H9 (cell line): ENCODE results near the gene CCDC187. TPM values are rescaled to one million over a fixed set of nuclear protein-coding genes. Genes with fewer than 3 reads are reported as not detected.

Experiments
- DNase-seq: peaks from one replicate; pipeline ENCODE4 v3.0.0-alpha.2; 2017
- H2AFZ ChIP-seq: one replicate; pipeline ENCODE4 v1.6.1; 2013; ENCODE audit warnings: mild to moderate bottlenecking, low read length, control low read depth, moderate library complexity
- H2AK5ac ChIP-seq: 2 replicates; pipeline ENCODE4 v1.6.1; 2013; ENCODE audit warnings: low read length, control low read depth, mixed read lengths; ENCODE audit not compliant: insufficient read length
- H2BK120ac ChIP-seq: one replicate; pipeline ENCODE4 v1.6.1; 2013; ENCODE audit warnings: low read depth, mild to moderate bottlenecking, low read length, control low read depth, inconsistent platforms; ENCODE audit not compliant: poor library complexity, severe bottlenecking
- H2BK12ac ChIP-seq: 2 replicates; pipeline ENCODE4 v1.6.1; 2013; ENCODE audit warnings: low read length, control low read depth, mixed read lengths, low read depth; ENCODE audit not compliant: insufficient read length
- H2BK15ac ChIP-seq: 2 replicates; pipeline ENCODE4 v1.6.1; 2013; ENCODE audit warnings: low read depth, low read length, control low read depth
- H2BK20ac ChIP-seq: one replicate; pipeline ENCODE4 v1.6.1; 2013; ENCODE audit warnings: low read depth, mild to moderate bottlenecking, low read length, control low read depth, inconsistent platforms; ENCODE audit not compliant: poor library complexity, severe bottlenecking
- H2BK5ac ChIP-seq: 2 replicates; pipeline ENCODE4 v1.6.1; 2013; ENCODE audit warnings: low read length, control low read depth, mixed read lengths; ENCODE audit not compliant: insufficient read length
- H3K14ac ChIP-seq: 2 replicates; pipeline ENCODE4 v1.6.1; 2013; ENCODE audit warnings: low read length, control low read depth; ENCODE audit not compliant: insufficient read depth
- H3K18ac ChIP-seq: 2 replicates; pipeline ENCODE4 v1.6.1; 2013; ENCODE audit warnings: low read depth, mild to moderate bottlenecking, mixed read lengths, low read length, control low read depth; ENCODE audit not compliant: insufficient read length
- H3K23ac ChIP-seq: 2 replicates; pipeline ENCODE4 v1.6.1; 2013; ENCODE audit warnings: low read length, control low read depth, mixed read lengths, low read depth; ENCODE audit not compliant: insufficient read length
- H3K23me2 ChIP-seq: 2 replicates; pipeline ENCODE4 v1.6.1; 2013; ENCODE audit warnings: low read depth, mild to moderate bottlenecking, mixed read lengths, low read length, control low read depth; ENCODE audit not compliant: insufficient read length, poor library complexity, severe bottlenecking
- H3K27ac ChIP-seq: 2 replicates; pipeline ENCODE4 v1.5.1; 2013; ENCODE audit warnings: low read length, control low read depth, mixed read lengths, low read depth; ENCODE audit not compliant: insufficient read length
- H3K27me3 ChIP-seq: 2 replicates; pipeline ENCODE4 v1.6.1; 2013; ENCODE audit warnings: low read length, control low read depth, inconsistent platforms; ENCODE audit not compliant: insufficient read depth
- H3K4ac ChIP-seq: 2 replicates; pipeline ENCODE4 v1.6.1; 2013; ENCODE audit warnings: low read depth, mild to moderate bottlenecking, control low read depth, inconsistent platforms, low read length, moderate library complexity
- H3K4me1 ChIP-seq: 2 replicates; pipeline ENCODE4 v1.6.1; 2013; ENCODE audit warnings: low read length, control low read depth, inconsistent platforms; ENCODE audit not compliant: insufficient read depth
- H3K4me2 ChIP-seq: 2 replicates; pipeline ENCODE4 v1.6.1; 2013; ENCODE audit warnings: low read length, control low read depth, mixed read lengths; ENCODE audit not compliant: insufficient read length, insufficient read depth
- H3K56ac ChIP-seq: 2 replicates; pipeline ENCODE4 v1.6.1; 2013; ENCODE audit warnings: low read depth, mild to moderate bottlenecking, mixed read lengths, low read length, control low read depth; ENCODE audit not compliant: insufficient read length
- H3K79me1 ChIP-seq: 2 replicates; pipeline ENCODE4 v1.6.1; 2013; ENCODE audit warnings: low read depth, mild to moderate bottlenecking, moderate library complexity, low read length, control low read depth, inconsistent platforms; ENCODE audit not compliant: insufficient read depth, poor library complexity, severe bottlenecking
- H3K79me2 ChIP-seq: 2 replicates; pipeline ENCODE4 v1.6.1; 2013; ENCODE audit warnings: low read length, control low read depth, inconsistent platforms; ENCODE audit not compliant: insufficient read depth
- H3K9ac ChIP-seq: 2 replicates; pipeline ENCODE4 v1.6.1; 2013; ENCODE audit warnings: low read length, control low read depth, mixed read lengths; ENCODE audit not compliant: insufficient read length; ENCODE audit errors: extremely low read depth
- H3K9me3 ChIP-seq: one replicate; pipeline ENCODE4 v1.6.1; 2013; ENCODE audit warnings: low read depth, low read length, inconsistent platforms; ENCODE audit not compliant: control insufficient read depth
- H3T11ph ChIP-seq: one replicate; pipeline ENCODE4 v1.6.1; 2013; ENCODE audit warnings: mild to moderate bottlenecking, low read length, control low read depth, inconsistent platforms
- H4K20me1 ChIP-seq: one replicate; pipeline ENCODE4 v1.6.1; 2013; ENCODE audit not compliant: control insufficient read depth, insufficient read length, insufficient read depth
- H4K5ac ChIP-seq: 2 replicates; pipeline ENCODE4 v1.6.1; 2013; ENCODE audit warnings: low read depth, mild to moderate bottlenecking, mixed read lengths, low read length, control low read depth; ENCODE audit not compliant: insufficient read length
- H4K8ac ChIP-seq: replicated peaks from 2 replicates; pipeline ENCODE4 v1.6.1; 2013; ENCODE audit warnings: low read length, control low read depth, mixed read lengths, low read depth; ENCODE audit not compliant: insufficient read length
- H4K91ac ChIP-seq: 2 replicates; pipeline ENCODE4 v1.6.1; 2013; ENCODE audit warnings: low read depth, mild to moderate bottlenecking, moderate library complexity, mixed read lengths, low read length, control low read depth; ENCODE audit not compliant: insufficient read length
- H3K27ac Mint-ChIP-seq, 3 experiments: 2 replicates in 2 of 3; 3 replicates in 1 of 3; pipeline ENCODE4 v1.8.0; 2020 to 2021; ENCODE audit warnings: mixed read lengths in 3 of 3, mild to moderate bottlenecking in 1 of 3, moderate library complexity in 1 of 3
- H3K27me3 Mint-ChIP-seq: 2 replicates; pipeline ENCODE4 v1.8.0; 2021; ENCODE audit warnings: low read depth, mild to moderate bottlenecking, moderate library complexity, mixed read lengths
- H3K36me3 Mint-ChIP-seq, 3 experiments: 2 replicates in 2 of 3; 3 replicates in 1 of 3; pipeline ENCODE4 v1.8.0; 2020 to 2021; ENCODE audit warnings: low read depth in 3 of 3, mixed read lengths in 3 of 3; ENCODE audit not compliant: insufficient read depth in 1 of 3
- H3K4me1 Mint-ChIP-seq, 2 experiments: 2 replicates each; pipeline ENCODE4 v1.8.0; 2020; ENCODE audit warnings: mixed read lengths in 2 of 2
- H3K4me3 Mint-ChIP-seq, 2 experiments: 2 replicates in 1 of 2; 3 replicates in 1 of 2; pipeline ENCODE4 v1.8.0; 2020 to 2021; ENCODE audit warnings: mild to moderate bottlenecking in 2 of 2, mixed read lengths in 2 of 2, moderate library complexity in 1 of 2
- H3K9me3 Mint-ChIP-seq, 2 experiments: 2 replicates in 1 of 2; 3 replicates in 1 of 2; pipeline ENCODE4 v1.8.0; 2020; ENCODE audit warnings: mild to moderate bottlenecking in 2 of 2, mixed read lengths in 2 of 2, moderate library complexity in 1 of 2
- WGBS: extraction: QIAGEN DNeasy Blood & Tissue Kit; methylation state at CpG from one replicate; pipeline ENCODE4 v1.1.7; 2013; ENCODE audit warnings: missing lambda C conversion rate, low lambda C conversion rate, mixed read lengths; ENCODE audit not compliant: insufficient read length; ENCODE audit errors: extremely low coverage; 5-methylcytosine and 5-hydroxymethylcytosine counted together
- total RNA-seq: library from RNA; stranded (reverse); gene quantifications from 2 replicates; pipeline ENCODE4 v1.2.1, GENCODE V29; 2021
- TF ChIP-seq, protein P1 (sequence below): fragments of 200-600 bp; sonication (generic); conservative IDR thresholded peaks from 3 replicates; pipeline ENCODE4 v1.8.0; 2021; ENCODE audit warnings: antibody characterized with exemption, mild to moderate bottlenecking

CCDC187 gene
- total RNA-seq, 1 experiment from 2014 or later, result 0.07 TPM

DNA sequence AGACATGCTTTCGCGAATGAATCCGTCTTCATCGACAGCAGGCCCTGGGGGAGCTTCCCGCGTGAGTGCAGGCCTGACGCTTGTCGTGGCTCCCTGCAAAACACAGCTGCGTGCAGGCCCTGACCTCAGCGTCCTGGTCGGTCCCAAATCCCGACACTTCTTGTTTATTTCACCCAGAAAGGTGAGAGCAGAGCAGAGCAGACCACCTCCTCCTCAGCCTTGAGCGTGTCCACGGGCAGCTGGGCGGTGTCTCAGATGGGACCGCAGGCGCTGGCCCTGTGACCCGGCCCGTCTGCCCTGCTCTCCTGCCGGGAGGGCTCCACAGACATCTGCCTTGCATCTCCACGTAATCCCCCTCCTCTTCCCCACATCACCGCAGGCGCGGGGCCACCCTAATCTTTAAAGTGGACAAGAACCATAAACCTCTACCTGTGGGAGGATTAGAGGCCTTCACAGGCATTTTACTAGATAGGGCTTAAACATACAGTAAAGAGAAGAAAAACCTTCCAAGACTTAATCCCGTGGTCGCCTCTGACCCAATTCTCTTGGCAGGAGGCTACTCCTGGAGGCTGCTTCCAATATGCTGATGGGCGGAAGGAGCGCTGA is 91.4 kb downstream of the CCDC187 start:
- Histone ChIP-seq H2AFZ (no peak overlapping the region), H3K4me1 (no peaks in the 10 kb centered on the region), H3K56ac (no peak overlapping the region), H4K5ac (no peak overlapping the region), H3K4ac (no peak overlapping the region), H3K27ac (no peak overlapping the region), H2BK5ac (no peak overlapping the region), H3K23me2 (no peaks in the 10 kb centered on the region), H3K18ac (no peak overlapping the region), H3K79me1 (no peaks in the 10 kb centered on the region), H3K23ac (no peak overlapping the region), H2BK12ac (no peak overlapping the region), H2BK120ac (no peak overlapping the region), H4K91ac (no peak overlapping the region), H3K27me3 (no peaks in the 10 kb centered on the region), H3K9me3 (no peaks in the 10 kb centered on the region), H4K20me1 (no peaks in the 10 kb centered on the region), H3K9ac (no peak overlapping the region), H2BK15ac (no peak overlapping the region), H2BK20ac (no peak overlapping the region), H4K8ac (no peak overlapping the region), H3K79me2 (no peaks in the 10 kb centered on the region), H2AK5ac (no peak overlapping the region), H3T11ph (no peak overlapping the region), H3K14ac (no peak overlapping the region), H3K4me2 (no peak overlapping the region)
- no CpG with 5 or more reads among the region's 28 CpGs for WGBS
- peaks cover 36 to 56% (median 53%) of the 10 kb centered on the region in 3 experiments for H3K36me3 Mint-ChIP-seq
- no peak overlapping the region; a peak in 1 of 5 replicates for H3K4me3 Mint-ChIP-seq
- H3K27me3 Mint-ChIP-seq, result no peaks in the 10 kb centered on the region; the same call in 1 of the 2 replicates
- DNase-seq, result no peak
- H3K4me1 Mint-ChIP-seq, result peaks cover 0 to 7% of the 10 kb centered on the region in 2 experiments; a peak in 1 of 4 replicates
- TF ChIP-seq, protein P1, sequence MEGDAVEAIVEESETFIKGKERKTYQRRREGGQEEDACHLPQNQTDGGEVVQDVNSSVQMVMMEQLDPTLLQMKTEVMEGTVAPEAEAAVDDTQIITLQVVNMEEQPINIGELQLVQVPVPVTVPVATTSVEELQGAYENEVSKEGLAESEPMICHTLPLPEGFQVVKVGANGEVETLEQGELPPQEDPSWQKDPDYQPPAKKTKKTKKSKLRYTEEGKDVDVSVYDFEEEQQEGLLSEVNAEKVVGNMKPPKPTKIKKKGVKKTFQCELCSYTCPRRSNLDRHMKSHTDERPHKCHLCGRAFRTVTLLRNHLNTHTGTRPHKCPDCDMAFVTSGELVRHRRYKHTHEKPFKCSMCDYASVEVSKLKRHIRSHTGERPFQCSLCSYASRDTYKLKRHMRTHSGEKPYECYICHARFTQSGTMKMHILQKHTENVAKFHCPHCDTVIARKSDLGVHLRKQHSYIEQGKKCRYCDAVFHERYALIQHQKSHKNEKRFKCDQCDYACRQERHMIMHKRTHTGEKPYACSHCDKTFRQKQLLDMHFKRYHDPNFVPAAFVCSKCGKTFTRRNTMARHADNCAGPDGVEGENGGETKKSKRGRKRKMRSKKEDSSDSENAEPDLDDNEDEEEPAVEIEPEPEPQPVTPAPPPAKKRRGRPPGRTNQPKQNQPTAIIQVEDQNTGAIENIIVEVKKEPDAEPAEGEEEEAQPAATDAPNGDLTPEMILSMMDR, result no peak
- H3K27ac Mint-ChIP-seq, result no peak overlapping the region
- H3K9me3 Mint-ChIP-seq, result no peaks in the 10 kb centered on the region; a peak in 1 of 5 replicates
